Adrenal gland (tissue), 5 donors: ENCODE measurements around the gene WDTC1.
"Not testable (repeated sequence)": the region's sequence is repeated elsewhere in the genome, so short reads cannot be mapped to it uniquely, and the experiment has no call there.

ENCODE experiments used
- POLR2A ChIP-seq, 2 donors: fragments of 450-650 bp; IDR thresholded peaks; one replicate each; pipeline ENCODE4 v1.6.1; 2017; ENCODE audit warnings: antibody characterized with exemption in 2 of 2, mild to moderate bottlenecking in 2 of 2, moderate library complexity in 1 of 2
- TF ChIP-seq, protein P1 (sequence below), 6 experiments: fragments of 450-650 bp in 4 of 6; fragments of 200-600 bp in 2 of 6; sonication (generic) in 1 of 6; IDR thresholded peaks; 1 replicate in 5 of 6; 2 replicates in 1 of 6; pipeline versions ENCODE4 v1.5.1 to v1.8.0; 2016 to 2021; ENCODE audit warnings: antibody characterized with exemption in 6 of 6, mild to moderate bottlenecking in 2 of 6, moderate library complexity in 1 of 6
- donor health status: DM: no; HTN: no; CAD: no.

DNA sequence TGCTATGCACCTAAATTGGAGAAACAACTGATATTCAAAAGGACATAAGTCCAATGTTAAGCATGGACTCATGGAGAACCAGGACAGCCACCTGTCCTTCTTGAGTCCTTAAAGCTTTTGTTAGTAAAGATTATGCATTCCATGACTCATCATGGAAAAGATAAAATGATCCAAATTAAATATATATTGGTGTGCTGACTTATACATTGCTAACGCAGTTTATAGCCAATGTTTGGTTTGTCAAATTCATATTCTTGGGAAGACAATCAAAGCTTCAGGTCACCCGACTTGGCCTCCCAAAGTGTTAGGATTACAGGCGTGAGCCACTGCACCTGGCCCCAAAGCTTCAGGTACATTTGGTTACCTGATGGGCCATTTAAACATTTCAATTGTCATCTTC lies 49.8 kb upstream of the WDTC1 start:
- TF ChIP-seq POLR2A (IDR thresholded peaks at IDR 0.05): not testable (repeated sequence)
- TF ChIP-seq, protein P1, sequence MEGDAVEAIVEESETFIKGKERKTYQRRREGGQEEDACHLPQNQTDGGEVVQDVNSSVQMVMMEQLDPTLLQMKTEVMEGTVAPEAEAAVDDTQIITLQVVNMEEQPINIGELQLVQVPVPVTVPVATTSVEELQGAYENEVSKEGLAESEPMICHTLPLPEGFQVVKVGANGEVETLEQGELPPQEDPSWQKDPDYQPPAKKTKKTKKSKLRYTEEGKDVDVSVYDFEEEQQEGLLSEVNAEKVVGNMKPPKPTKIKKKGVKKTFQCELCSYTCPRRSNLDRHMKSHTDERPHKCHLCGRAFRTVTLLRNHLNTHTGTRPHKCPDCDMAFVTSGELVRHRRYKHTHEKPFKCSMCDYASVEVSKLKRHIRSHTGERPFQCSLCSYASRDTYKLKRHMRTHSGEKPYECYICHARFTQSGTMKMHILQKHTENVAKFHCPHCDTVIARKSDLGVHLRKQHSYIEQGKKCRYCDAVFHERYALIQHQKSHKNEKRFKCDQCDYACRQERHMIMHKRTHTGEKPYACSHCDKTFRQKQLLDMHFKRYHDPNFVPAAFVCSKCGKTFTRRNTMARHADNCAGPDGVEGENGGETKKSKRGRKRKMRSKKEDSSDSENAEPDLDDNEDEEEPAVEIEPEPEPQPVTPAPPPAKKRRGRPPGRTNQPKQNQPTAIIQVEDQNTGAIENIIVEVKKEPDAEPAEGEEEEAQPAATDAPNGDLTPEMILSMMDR (IDR thresholded peaks at IDR 0.05): not testable (repeated sequence)
